Measurements from ENCODE around the gene WDR64.
"Not testable (repeated sequence)": the region's sequence is repeated elsewhere in the genome, so short reads cannot be mapped to it uniquely, and the experiment has no call there.

WDR64 gene

GRCh38 chr1:241733899-241734298 is 81.8 kb downstream of the WDR64 start:
- Histone ChIP-seq H4K20me1 (ENCODE audit: insufficient read depth, low read length) (no peaks in the 10 kb centered on the region), H3K4me1 (ENCODE audit: insufficient read depth, low read length) (no peaks in the 10 kb centered on the region)
- ATAC-seq (ENCODE audit: insufficient read depth, low read depth), result no peak

GRCh38 chr1:241734533-241734932 is 82.5 kb downstream of the WDR64 start:
- H3K4me2 ChIP-seq (ENCODE audit: insufficient read depth, low read length), result no peak overlapping the region
- H3K4me1 ChIP-seq (ENCODE audit: insufficient read depth, low read length), result no peaks in the 10 kb centered on the region
- no peak overlapping the region for H3K27ac ChIP-seq (ENCODE audit: low read length)
- TF ChIP-seq EZH2 (IDR thresholded peaks at IDR 0.05; ENCODE audit: borderline replicate concordance, low read depth, low read length, severe bottlenecking) (no peak), CTCF (IDR thresholded peaks at IDR 0.05; ENCODE audit: borderline replicate concordance, extremely low read depth, low read length, poor library complexity, severe bottlenecking) (no peak)
- H3K9me3 ChIP-seq (ENCODE audit: insufficient read depth, low read length, severe bottlenecking), result no peaks in the 10 kb centered on the region
- H3K27me3 ChIP-seq (ENCODE audit: insufficient read depth, low read length, poor library complexity), result peaks cover 5% of the 10 kb centered on the region
- DNase-seq (no peak), ATAC-seq (ENCODE audit: insufficient read depth, low read depth) (no peak)
- no peaks in the 10 kb centered on the region for H4K20me1 ChIP-seq (ENCODE audit: insufficient read depth, low read length)
- no peak overlapping the region for H3K9ac ChIP-seq (ENCODE audit: low read depth, low read length)
- no peaks in the 10 kb centered on the region for H3K36me3 ChIP-seq (ENCODE audit: insufficient read depth, low read length)
- H3K4me3 ChIP-seq (ENCODE audit: low read depth in 1 of 2, low read length in 2 of 2), result no peak overlapping the region
- no peak overlapping the region for H2AFZ ChIP-seq (ENCODE audit: low read depth, low read length)
- no peaks in the 10 kb centered on the region for H3K79me2 ChIP-seq (ENCODE audit: insufficient read depth, low read length)

More at GRCh38 chr1:241733899-241734298, 81.8 kb downstream of the WDR64 start:
- Histone ChIP-seq H3K79me2 (ENCODE audit: insufficient read depth, low read length) (no peaks in the 10 kb centered on the region), H2AFZ (ENCODE audit: low read depth, low read length) (no peak overlapping the region), H3K27ac (ENCODE audit: low read length) (no peak overlapping the region), H3K9me3 (ENCODE audit: insufficient read depth, low read length, severe bottlenecking) (no peaks in the 10 kb centered on the region), H3K36me3 (ENCODE audit: insufficient read depth, low read length) (no peaks in the 10 kb centered on the region), H3K27me3 (ENCODE audit: insufficient read depth, low read length, poor library complexity) (peaks cover under 1% of the 10 kb centered on the region), H3K4me2 (ENCODE audit: insufficient read depth, low read length) (no peak overlapping the region), H3K9ac (ENCODE audit: low read depth, low read length) (no peak overlapping the region), H3K4me3 (ENCODE audit: low read depth in 1 of 2, low read length in 2 of 2) (no peak overlapping the region)
- no peak for DNase-seq
- TF ChIP-seq EZH2 (IDR thresholded peaks at IDR 0.05; ENCODE audit: borderline replicate concordance, low read depth, low read length, severe bottlenecking) (no peak), CTCF (IDR thresholded peaks at IDR 0.05; ENCODE audit: borderline replicate concordance, extremely low read depth, low read length, poor library complexity, severe bottlenecking) (no peak)

- H4K20me1 ChIP-seq (ENCODE audit: insufficient read depth, low read length); H3K4me3 ChIP-seq (ENCODE audit: low read depth in 1 of 2, low read length in 2 of 2); H3K4me1 ChIP-seq (ENCODE audit: insufficient read depth, low read length); H3K27me3 ChIP-seq (ENCODE audit: insufficient read depth, low read length, poor library complexity); H3K27ac ChIP-seq (ENCODE audit: low read length); H2AFZ ChIP-seq (ENCODE audit: low read depth, low read length); DNase-seq; ATAC-seq (ENCODE audit: insufficient read depth, low read depth); H3K79me2 ChIP-seq (ENCODE audit: insufficient read depth, low read length); H3K4me2 ChIP-seq (ENCODE audit: insufficient read depth, low read length); H3K36me3 ChIP-seq (ENCODE audit: insufficient read depth, low read length); H3K9me3 ChIP-seq (ENCODE audit: insufficient read depth, low read length, severe bottlenecking); H3K9ac ChIP-seq (ENCODE audit: low read depth, low read length): not testable (repeated sequence)
Observed at GRCh38 chr1:241735493-241735926, 83.4 kb downstream of the WDR64 start.

GRCh38 chr1:241736387-241736786 is 84.3 kb downstream of the WDR64 start:
- H3K79me2 ChIP-seq (ENCODE audit: insufficient read depth, low read length), result no peaks in the 10 kb centered on the region
- H3K4me1 ChIP-seq (ENCODE audit: insufficient read depth, low read length), result no peaks in the 10 kb centered on the region
- H3K36me3 ChIP-seq (ENCODE audit: insufficient read depth, low read length), result no peaks in the 10 kb centered on the region
- H3K27ac ChIP-seq (ENCODE audit: low read length), result no peak overlapping the region
- H2AFZ ChIP-seq (ENCODE audit: low read depth, low read length), result no peak overlapping the region
- H4K20me1 ChIP-seq (ENCODE audit: insufficient read depth, low read length), result no peaks in the 10 kb centered on the region
- ATAC-seq (ENCODE audit: insufficient read depth, low read depth) (no peak), DNase-seq (no peak)
- no peaks in the 10 kb centered on the region for H3K9me3 ChIP-seq (ENCODE audit: insufficient read depth, low read length, severe bottlenecking)
- no peak for TF ChIP-seq CTCF (IDR thresholded peaks at IDR 0.05; ENCODE audit: borderline replicate concordance, extremely low read depth, low read length, poor library complexity, severe bottlenecking)
- TF ChIP-seq EZH2 (IDR thresholded peaks at IDR 0.05; ENCODE audit: borderline replicate concordance, low read depth, low read length, severe bottlenecking), result no peak
- H3K4me3 ChIP-seq (ENCODE audit: low read depth in 1 of 2, low read length in 2 of 2), result no peak overlapping the region
- H3K9ac ChIP-seq (ENCODE audit: low read depth, low read length), result no peak overlapping the region
- no peak overlapping the region for H3K4me2 ChIP-seq (ENCODE audit: insufficient read depth, low read length)
- peaks cover 5% of the 10 kb centered on the region for H3K27me3 ChIP-seq (ENCODE audit: insufficient read depth, low read length, poor library complexity)
